Measurements from ENCODE around the gene LSG1. TPM values are rescaled to one million over a fixed set of nuclear protein-coding genes. Genes with fewer than 3 reads are reported as not detected.
"Not testable (repeated sequence)": the region's sequence is repeated elsewhere in the genome, so short reads cannot be mapped to it uniquely, and the experiment has no call there.

The LSG1 gene
- total RNA-seq, 1 donor from 2014 or later = 45.5 TPM

GRCh38 chr3:194609601-194610000, 62.4 kb downstream of the LSG1 start:
- no peaks in the 10 kb centered on the region for H3K4me1 Mint-ChIP-seq

GRCh38 chr3:194608981-194609380, 63.0 kb downstream of the LSG1 start:
- no peak for DNase-seq (ENCODE audit: low read depth, low spot score)
- H3K9me3 Mint-ChIP-seq = no peaks in the 10 kb centered on the region
- no peak for TF ChIP-seq CTCF (conservative IDR thresholded peaks at IDR 0.05)
- H3K27ac Mint-ChIP-seq (ENCODE audit: unreplicated experiment) = peak overlapping the region; percentile 71
- H3K4me3 Mint-ChIP-seq = no peak overlapping the region
- peaks cover 10% of the 10 kb centered on the region for H3K36me3 Mint-ChIP-seq (ENCODE audit: low read depth)
- H3K27me3 Mint-ChIP-seq (ENCODE audit: low read depth) = no peaks in the 10 kb centered on the region
- no peaks in the 10 kb centered on the region for H3K4me1 Mint-ChIP-seq

More at GRCh38 chr3:194609601-194610000, 62.4 kb downstream of the LSG1 start:
- H3K27ac Mint-ChIP-seq (ENCODE audit: unreplicated experiment) = no peak overlapping the region
- no peak for TF ChIP-seq CTCF (conservative IDR thresholded peaks at IDR 0.05)
- H3K36me3 Mint-ChIP-seq (ENCODE audit: low read depth) = peaks cover 10% of the 10 kb centered on the region
- no peak for DNase-seq (ENCODE audit: low read depth, low spot score)
- no peaks in the 10 kb centered on the region for H3K27me3 Mint-ChIP-seq (ENCODE audit: low read depth)
- H3K4me3 Mint-ChIP-seq = no peak overlapping the region
- H3K9me3 Mint-ChIP-seq = no peaks in the 10 kb centered on the region

GRCh38 chr3:194607592-194608389, 64.2 kb downstream of the LSG1 start:
- TF ChIP-seq CTCF (conservative IDR thresholded peaks at IDR 0.05) = no peak
- Mint-ChIP-seq H3K4me1 (no peaks in the 10 kb centered on the region), H3K4me3 (no peak overlapping the region), H3K27ac (ENCODE audit: unreplicated experiment) (no peak overlapping the region), H3K27me3 (ENCODE audit: low read depth) (no peaks in the 10 kb centered on the region), H3K36me3 (ENCODE audit: low read depth) (peaks cover 10% of the 10 kb centered on the region), H3K9me3 (no peaks in the 10 kb centered on the region)
- no peak for DNase-seq (ENCODE audit: low read depth, low spot score)

- no peaks in the 10 kb centered on the region for H3K27me3 Mint-ChIP-seq (ENCODE audit: low read depth)
- H3K4me3 Mint-ChIP-seq = no peak overlapping the region
- H3K27ac Mint-ChIP-seq (ENCODE audit: unreplicated experiment) = no peak overlapping the region
Measured at GRCh38 chr3:194606941-194607340, 65.0 kb downstream of the LSG1 start.

GRCh38 chr3:194606163-194606562, 65.8 kb downstream of the LSG1 start:
- H3K9me3 Mint-ChIP-seq = no peaks in the 10 kb centered on the region
- no peak for DNase-seq (ENCODE audit: low read depth, low spot score)
- H3K27me3 Mint-ChIP-seq (ENCODE audit: low read depth) = no peaks in the 10 kb centered on the region
- H3K4me1 Mint-ChIP-seq = no peaks in the 10 kb centered on the region
- no peak overlapping the region for H3K27ac Mint-ChIP-seq (ENCODE audit: unreplicated experiment)
- no peak overlapping the region for H3K4me3 Mint-ChIP-seq
- TF ChIP-seq CTCF (conservative IDR thresholded peaks at IDR 0.05) = no peak
- peaks cover 15% of the 10 kb centered on the region for H3K36me3 Mint-ChIP-seq (ENCODE audit: low read depth)

More at GRCh38 chr3:194606941-194607340, 65.0 kb downstream of the LSG1 start:
- no peak for DNase-seq (ENCODE audit: low read depth, low spot score)
- no peaks in the 10 kb centered on the region for H3K4me1 Mint-ChIP-seq
- H3K36me3 Mint-ChIP-seq (ENCODE audit: low read depth) = peaks cover 10% of the 10 kb centered on the region
- no peak for TF ChIP-seq CTCF (conservative IDR thresholded peaks at IDR 0.05)
- no peaks in the 10 kb centered on the region for H3K9me3 Mint-ChIP-seq

- not testable (repeated sequence) for H3K27me3 Mint-ChIP-seq (ENCODE audit: low read depth); H3K4me3 Mint-ChIP-seq; H3K4me1 Mint-ChIP-seq; H3K9me3 Mint-ChIP-seq; H3K27ac Mint-ChIP-seq (ENCODE audit: unreplicated experiment); DNase-seq (ENCODE audit: low read depth, low spot score)
- peaks cover 15% of the 10 kb centered on the region for H3K36me3 Mint-ChIP-seq (ENCODE audit: low read depth)
Measured at GRCh38 chr3:194605314-194605713, 66.7 kb downstream of the LSG1 start.
